HG03565 (cell line): ENCODE data around the gene FCRL6.

Experiments used
- ATAC-seq: cut with Tn5 transposase; IDR thresholded peaks from one replicate; pipeline ENCODE4 v1.9.1; 2021; ENCODE audit warnings: mild to moderate bottlenecking, moderate library complexity; ENCODE audit not compliant: unreplicated experiment

The FCRL6 gene

GRCh38 chr1:159835356-159835755, 33.2 kb downstream of the FCRL6 start:
- no peak for ATAC-seq

GRCh38 chr1:159835862-159836525, 33.8 kb downstream of the FCRL6 start:
- no peak for ATAC-seq

DNA sequence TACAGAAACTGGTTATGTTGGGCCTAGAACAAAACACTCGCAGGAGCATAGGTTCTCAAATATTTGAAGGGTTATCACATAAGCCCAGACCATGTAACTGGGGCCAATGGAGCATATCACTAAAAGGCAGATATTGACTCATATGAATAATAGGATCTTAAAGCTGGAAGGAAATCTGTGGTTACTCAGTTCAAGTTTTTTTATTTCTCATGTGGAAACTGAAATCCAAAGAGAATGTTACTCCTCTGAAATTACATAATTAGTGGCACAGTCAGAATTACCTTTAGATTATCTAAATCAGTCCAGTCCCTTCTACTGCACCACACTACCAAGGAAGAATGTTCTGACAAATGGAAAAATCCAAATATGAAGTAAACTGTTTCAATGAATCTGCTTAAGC, 36.6 kb downstream of the FCRL6 start:
- ATAC-seq, result peak; percentile 60

GRCh38 chr1:159839116-159839849, 37.1 kb downstream of the FCRL6 start:
- peak; percentile 64 for ATAC-seq

DNA sequence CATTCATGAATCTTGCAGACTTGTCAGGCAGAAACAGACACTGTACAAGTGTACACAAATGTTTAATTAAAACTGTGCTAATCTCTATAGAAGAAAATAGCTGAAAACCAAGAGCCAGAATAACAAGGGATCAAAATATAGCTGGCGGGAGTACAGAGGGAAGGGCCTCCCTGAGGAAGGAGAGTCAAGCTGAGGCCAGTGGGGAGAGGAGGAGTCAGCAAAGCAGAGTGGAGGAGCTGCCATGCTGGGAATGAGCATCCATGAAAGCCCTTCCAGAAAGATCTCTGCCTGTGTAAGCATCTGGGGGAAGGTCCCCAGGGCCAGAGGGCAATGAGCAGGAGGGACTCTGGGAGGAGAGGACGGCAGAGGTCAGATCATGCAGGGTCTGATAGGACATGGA, 39.6 kb downstream of the FCRL6 start:
- ATAC-seq, result no peak

- no peak for ATAC-seq
These were observed 41.3 kb downstream of the FCRL6 start for GRCh38 chr1:159843459-159843858.

GRCh38 chr1:159845751-159846629, 43.8 kb downstream of the FCRL6 start:
- ATAC-seq, result no peak

DNA sequence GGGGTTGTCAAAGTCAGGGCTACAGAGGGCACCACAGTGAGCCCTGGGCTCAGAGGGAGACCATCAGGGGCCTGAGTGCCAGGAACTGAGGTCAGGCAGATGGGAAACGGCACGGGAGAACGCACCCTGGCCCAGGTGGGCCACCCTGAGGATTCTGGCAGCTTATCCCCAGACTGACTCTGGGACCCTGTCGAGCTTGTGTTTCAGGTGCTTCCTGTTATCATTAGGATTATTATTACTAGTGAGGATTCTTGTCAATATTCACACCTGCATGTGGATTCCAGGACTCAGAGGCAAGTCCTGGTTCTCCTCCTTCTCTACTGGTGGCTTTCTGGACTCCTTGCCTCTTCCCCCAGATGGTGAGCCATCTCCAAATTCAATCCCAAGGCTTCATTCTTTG, 45.1 kb downstream of the FCRL6 start:
- ATAC-seq, result no peak

GRCh38 chr1:159848326-159848725, 46.2 kb downstream of the FCRL6 start:
- no peak for ATAC-seq

DNA sequence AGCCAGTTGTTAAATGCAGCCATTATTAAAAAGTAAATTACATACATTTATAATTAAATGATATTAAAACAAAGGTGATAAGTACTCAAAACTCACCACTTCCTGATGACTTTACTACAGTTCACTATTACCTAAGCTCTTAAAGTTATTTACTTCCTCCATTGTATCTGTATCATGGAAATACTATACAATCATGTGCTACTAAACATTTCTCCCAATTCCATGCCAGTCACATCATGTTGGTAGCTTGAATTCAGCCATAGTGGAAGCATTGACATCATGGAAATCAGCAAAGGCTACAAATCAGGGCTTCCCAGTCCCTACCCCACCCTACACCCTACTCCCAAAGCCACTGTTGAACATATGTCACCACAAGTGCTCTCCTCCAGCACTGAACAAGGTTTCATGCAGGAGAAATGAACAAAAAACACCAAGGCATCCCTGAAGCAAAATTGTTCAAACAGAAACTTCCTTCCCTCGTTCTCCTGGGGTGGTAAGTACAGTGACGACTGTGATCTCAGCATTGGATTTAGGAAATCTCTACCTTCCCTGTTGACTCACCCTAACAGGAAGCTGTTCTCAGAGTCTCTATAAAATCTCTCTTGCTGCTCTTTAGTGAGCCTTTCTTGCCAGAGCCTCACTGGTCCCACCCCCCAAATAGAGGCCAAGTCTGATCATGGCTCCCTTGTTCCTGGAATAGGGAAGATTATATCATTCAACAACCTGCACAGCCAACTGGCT, 47.6 kb downstream of the FCRL6 start:
- ATAC-seq, result no peak

DNA sequence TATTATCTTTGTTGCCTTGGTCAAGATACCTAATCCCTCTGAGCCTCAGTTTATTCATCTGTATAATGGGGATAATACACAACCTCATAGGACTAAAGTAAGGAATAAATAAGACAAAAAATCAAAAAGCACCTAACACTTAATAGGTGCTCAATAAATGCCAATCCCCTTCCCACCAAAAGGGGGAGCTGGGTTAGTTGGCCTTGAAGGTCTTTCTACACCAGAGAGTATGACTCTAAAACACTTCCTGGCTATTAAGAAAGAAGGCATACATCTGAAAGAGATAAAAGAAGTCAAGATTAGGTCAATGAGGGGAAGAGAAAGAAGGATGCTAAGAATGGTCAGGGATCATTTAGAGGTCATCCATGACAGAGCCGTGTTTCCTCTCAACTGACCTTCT, 49.2 kb downstream of the FCRL6 start:
- no peak for ATAC-seq

DNA sequence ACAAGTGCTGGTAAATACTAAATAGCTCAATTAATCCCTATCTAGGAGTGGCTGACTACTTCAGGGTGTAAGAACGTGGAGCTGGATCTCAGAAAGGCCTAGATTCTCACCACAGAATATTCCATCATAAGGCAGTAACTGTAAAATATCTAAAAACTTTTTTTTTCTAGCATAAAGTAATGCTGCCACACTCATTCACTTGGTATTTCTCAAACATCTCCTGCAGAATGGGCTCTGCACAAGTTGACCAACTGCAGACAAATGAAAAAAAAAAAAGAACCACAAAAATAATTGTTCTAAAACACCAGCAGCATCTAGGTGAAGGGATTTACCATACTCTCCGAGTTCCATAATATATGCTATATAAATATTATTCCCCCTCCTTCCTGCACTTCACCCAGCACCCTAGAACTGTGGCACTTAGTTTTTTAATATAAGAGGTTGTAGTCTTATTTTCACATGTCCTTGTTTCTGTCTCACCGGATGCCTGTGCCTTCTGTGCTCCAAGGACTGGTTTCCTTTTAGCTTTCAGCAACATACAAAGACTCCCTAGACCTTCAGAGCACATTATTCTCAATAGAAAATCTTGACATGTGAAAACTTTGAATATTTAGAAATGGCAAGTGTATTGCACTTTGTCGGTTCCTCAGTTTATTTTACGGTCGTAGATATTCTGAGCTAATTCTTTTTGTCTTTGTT, 51.4 kb downstream of the FCRL6 start:
- ATAC-seq, result no peak

GRCh38 chr1:159854116-159854692, 52.0 kb downstream of the FCRL6 start:
- ATAC-seq, result no peak

DNA sequence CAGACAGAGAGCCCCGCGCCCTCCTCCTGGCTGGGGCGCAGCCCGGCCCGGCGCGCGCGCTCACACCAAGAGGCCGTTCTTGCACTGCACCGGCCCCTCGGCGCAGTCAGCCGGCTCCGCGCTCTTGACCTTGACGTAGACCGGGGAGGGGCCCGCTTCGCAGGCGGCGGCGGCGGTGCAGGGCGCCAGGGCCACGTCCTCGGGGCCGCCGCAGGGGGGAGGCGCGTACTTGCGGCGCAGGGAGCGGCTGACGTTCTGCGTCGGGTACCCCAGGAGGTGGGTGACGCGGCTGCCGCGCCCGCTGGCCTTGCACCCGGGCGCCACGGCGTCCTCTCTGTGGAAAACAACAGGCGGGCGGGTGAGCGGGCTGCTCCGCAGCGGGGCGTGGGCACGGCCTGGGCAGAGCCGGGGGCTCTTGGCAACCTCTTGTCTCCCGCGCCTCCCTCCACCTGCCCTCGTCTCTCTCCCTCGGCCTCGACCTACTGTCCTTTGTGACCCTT, 52.6 kb downstream of the FCRL6 start:
- peak; percentile 72 for ATAC-seq

- no peak for ATAC-seq
These were observed 53.5 kb downstream of the FCRL6 start for GRCh38 chr1:159855709-159856108.

- no peak for ATAC-seq
These were observed 54.4 kb downstream of the FCRL6 start for GRCh38 chr1:159856576-159856975.

- no peak for ATAC-seq
These were observed 55.7 kb downstream of the FCRL6 start for GRCh38 chr1:159857889-159858288.

- no peak for ATAC-seq
These were observed 57.7 kb downstream of the FCRL6 start for GRCh38 chr1:159859767-159860322.

- no peak for ATAC-seq
These were observed 58.3 kb downstream of the FCRL6 start for GRCh38 chr1:159860456-159860855.
